HEK293T (cell line): Measurements from ENCODE around the gene STOX1.
"Not testable (repeated sequence)": the region's sequence is repeated elsewhere in the genome, so short reads cannot be mapped to it uniquely, and the experiment has no call there.

ENCODE experiments used
- BHLHE40 ChIP-seq: fragments of 450-650 bp; IDR thresholded peaks from 2 replicates; pipeline ENCODE4 v1.6.1; 2016; ENCODE audit warnings: mild to moderate bottlenecking, moderate library complexity, borderline replicate concordance
- FOXK2 ChIP-seq: fragments of 450-650 bp; IDR thresholded peaks from 2 replicates; pipeline ENCODE4 v1.6.1; 2016; ENCODE audit warnings: mild to moderate bottlenecking
- FOXM1 ChIP-seq: fragments of 450-650 bp; IDR thresholded peaks from 2 replicates; pipeline ENCODE4 v1.6.1; 2017; ENCODE audit warnings: mild to moderate bottlenecking, borderline replicate concordance
- L3MBTL2 ChIP-seq: fragments of 450-650 bp; conservative IDR thresholded peaks from 2 replicates; pipeline ENCODE4 v1.6.1; 2016; ENCODE audit warnings: mild to moderate bottlenecking
- SP1 ChIP-seq: fragments of 450-650 bp; IDR thresholded peaks from 2 replicates; pipeline ENCODE4 v1.6.1; 2017
- SUZ12 ChIP-seq: fragments of 450-650 bp; IDR thresholded peaks from 2 replicates; pipeline ENCODE4 v1.6.1; 2016; ENCODE audit warnings: mild to moderate bottlenecking
- ZNF384 ChIP-seq: fragments of 450-650 bp; IDR thresholded peaks from 2 replicates; pipeline ENCODE4 v1.6.1; 2016
- TF ChIP-seq, protein P1 (sequence below): fragments of 450-650 bp; IDR thresholded peaks from 2 replicates; pipeline ENCODE4 v1.6.1; 2016

DNA sequence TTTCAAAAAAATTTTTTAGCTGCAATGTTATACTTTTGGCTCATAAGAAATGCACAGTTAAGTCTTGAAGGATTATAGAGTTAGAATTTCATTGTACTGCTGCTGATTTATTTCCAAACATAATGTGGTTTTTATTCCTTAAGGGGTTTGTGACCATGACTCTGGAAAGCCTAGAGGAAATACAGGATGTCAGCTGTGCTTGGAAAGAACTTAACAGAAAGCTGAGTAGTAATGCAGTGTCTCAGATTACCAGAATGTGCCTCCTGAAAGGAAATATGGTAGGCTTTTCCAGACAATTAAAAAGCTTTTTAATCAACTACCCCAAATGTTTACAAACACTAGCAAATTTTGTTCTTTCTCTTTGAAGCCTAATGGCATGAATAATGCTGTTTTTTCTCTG is 113.6 kb downstream of the STOX1 start:
- not testable (repeated sequence) for TF ChIP-seq L3MBTL2, ZNF384, SUZ12, SP1, FOXM1, BHLHE40, FOXK2
- TF ChIP-seq, protein P1, sequence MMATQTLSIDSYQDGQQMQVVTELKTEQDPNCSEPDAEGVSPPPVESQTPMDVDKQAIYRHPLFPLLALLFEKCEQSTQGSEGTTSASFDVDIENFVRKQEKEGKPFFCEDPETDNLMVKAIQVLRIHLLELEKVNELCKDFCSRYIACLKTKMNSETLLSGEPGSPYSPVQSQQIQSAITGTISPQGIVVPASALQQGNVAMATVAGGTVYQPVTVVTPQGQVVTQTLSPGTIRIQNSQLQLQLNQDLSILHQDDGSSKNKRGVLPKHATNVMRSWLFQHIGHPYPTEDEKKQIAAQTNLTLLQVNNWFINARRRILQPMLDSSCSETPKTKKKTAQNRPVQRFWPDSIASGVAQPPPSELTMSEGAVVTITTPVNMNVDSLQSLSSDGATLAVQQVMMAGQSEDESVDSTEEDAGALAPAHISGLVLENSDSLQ = not testable (repeated sequence)
